Gastroesophageal sphincter (tissue), 4 donors: Measurements from ENCODE around the gene CHMP1B. TPM values are rescaled to one million over a fixed set of nuclear protein-coding genes. Genes with fewer than 3 reads are reported as not detected.

Experiments used
- ATAC-seq: fragments of 150-250 bp; one replicate; pipeline ENCODE4 v1.9.1; 2016; ENCODE audit warnings: mild to moderate bottlenecking, moderate library complexity
- H3K27ac ChIP-seq, 4 donors: fragments of 200-600 bp; sonication (generic) in 3 of 4; 1 replicate in 3 of 4; 2 replicates in 1 of 4; pipeline ENCODE4 v1.5.1; 2016 to 2019
- H3K27me3 ChIP-seq: fragments of 200-600 bp; sonication (generic); one replicate; pipeline ENCODE4 v1.5.1; 2019
- H3K36me3 ChIP-seq, 2 donors: fragments of 200-600 bp; sonication (generic); one replicate each; pipeline ENCODE4 v1.5.1; 2019; ENCODE audit warnings: control low read depth in 1 of 2
- H3K4me1 ChIP-seq, 3 donors: fragments of 200-600 bp; sonication (generic); 1 replicate in 2 of 3; 2 replicates in 1 of 3; pipeline ENCODE4 v1.5.1; 2016 to 2019; ENCODE audit warnings: control low read depth in 2 of 3
- H3K4me3 ChIP-seq, 2 donors: fragments of 200-600 bp; sonication (generic); one replicate each; pipeline ENCODE4 v1.5.1; 2019; ENCODE audit warnings: mild to moderate bottlenecking in 1 of 2, moderate library complexity in 1 of 2
- H3K9me3 ChIP-seq, 3 donors: fragments of 200-600 bp; sonication (generic); one replicate each; pipeline ENCODE4 v1.5.1; 2017 to 2019; ENCODE audit warnings: control low read depth in 2 of 3
- EP300 ChIP-seq: sonication (generic); formaldehyde crosslinking; IDR thresholded peaks from one replicate; pipeline ENCODE4 v1.6.1; 2017; ENCODE audit warnings: antibody characterized with exemption, mild to moderate bottlenecking
- POLR2A ChIP-seq, 2 donors: fragments of 450-650 bp; IDR thresholded peaks; one replicate each; pipeline ENCODE4 v1.6.1; 2017; ENCODE audit warnings: antibody characterized with exemption in 2 of 2, mild to moderate bottlenecking in 2 of 2, moderate library complexity in 1 of 2
- POLR2AphosphoS5 ChIP-seq: sonication (generic); formaldehyde crosslinking; IDR thresholded peaks from one replicate; pipeline ENCODE4 v1.6.1; 2017; ENCODE audit warnings: antibody characterized with exemption
- WGBS, 2 donors: methylation state at CpG; one replicate each; pipeline ENCODE4 v1.1.5; 2018; ENCODE audit warnings: low coverage in 1 of 2; 5-methylcytosine and 5-hydroxymethylcytosine counted together
- total RNA-seq, 4 donors: library from RNA; depleted of rRNA; stranded (reverse); fragments of >200 nt; gene quantifications; one replicate each; pipeline ENCODE4 v1.1.0, GENCODE V29; 2016
- TF ChIP-seq, protein P1 (sequence below), 4 experiments: fragments of 200-600 bp in 2 of 4; fragments of 450-650 bp in 2 of 4; sonication (generic) in 1 of 4; IDR thresholded peaks; one replicate each; pipeline ENCODE4 v1.5.1; 2017 to 2019; ENCODE audit warnings: antibody characterized with exemption in 4 of 4, mild to moderate bottlenecking in 2 of 4, moderate library complexity in 2 of 4

CHMP1B gene
- total RNA-seq, 4 donors from 2014 or later: 46.0 to 71.6 (median 52.8) TPM

DNA sequence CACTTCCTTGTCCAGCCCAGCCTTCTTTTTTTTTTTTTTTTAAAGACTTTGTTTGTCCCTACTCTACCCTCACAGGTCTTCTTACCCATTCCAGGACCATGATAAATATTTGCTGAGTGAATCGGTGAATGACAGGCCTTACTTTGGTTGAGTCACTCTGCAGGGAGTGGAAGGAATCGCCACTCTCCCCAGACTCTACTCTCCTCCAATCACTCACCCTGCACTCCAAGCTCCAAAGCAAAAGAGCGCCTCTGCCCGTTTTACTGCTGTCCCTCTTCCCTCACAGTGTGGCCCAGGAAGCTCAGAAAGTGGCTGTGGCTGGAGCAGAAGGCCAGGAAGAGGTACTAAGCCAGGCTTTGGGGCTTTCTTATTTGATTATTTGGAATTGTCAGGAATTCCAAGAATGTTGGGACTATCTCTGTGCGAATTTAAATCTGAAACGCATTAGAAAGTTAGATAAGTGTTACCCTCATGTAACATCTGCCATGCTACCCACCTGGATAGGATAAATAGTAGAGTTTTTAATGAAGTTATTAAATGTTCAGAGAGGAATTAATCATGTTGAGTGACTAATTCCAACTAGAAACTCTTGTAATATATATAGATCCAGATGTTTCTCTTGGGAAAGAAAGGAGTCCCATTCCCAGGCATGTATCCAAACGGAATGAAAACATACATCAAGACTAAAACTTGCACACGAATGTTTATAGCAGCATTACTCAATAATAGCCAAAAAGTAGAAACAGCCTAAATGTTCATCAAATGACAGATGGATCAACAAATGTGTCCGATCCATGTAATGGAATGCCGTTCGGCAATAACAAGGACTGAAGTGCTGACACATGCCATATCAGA lies 43.0 kb upstream of the CHMP1B start:
- no peaks in the 10 kb centered on the region for H3K27me3 ChIP-seq
- no peak for ATAC-seq
- no peaks in the 10 kb centered on the region for H3K9me3 ChIP-seq
- H3K36me3 ChIP-seq: no peaks in the 10 kb centered on the region
- no peaks in the 10 kb centered on the region for H3K4me1 ChIP-seq
- 39 to 43% methylated on average over 7 to 10 of the region's 11 CpGs for WGBS, 2 donors
- no peak overlapping the region for H3K4me3 ChIP-seq
- TF ChIP-seq EP300 (no peak), POLR2AphosphoS5 (no peak), POLR2A (IDR thresholded peaks at IDR 0.05) (no peak)
- TF ChIP-seq, protein P1, sequence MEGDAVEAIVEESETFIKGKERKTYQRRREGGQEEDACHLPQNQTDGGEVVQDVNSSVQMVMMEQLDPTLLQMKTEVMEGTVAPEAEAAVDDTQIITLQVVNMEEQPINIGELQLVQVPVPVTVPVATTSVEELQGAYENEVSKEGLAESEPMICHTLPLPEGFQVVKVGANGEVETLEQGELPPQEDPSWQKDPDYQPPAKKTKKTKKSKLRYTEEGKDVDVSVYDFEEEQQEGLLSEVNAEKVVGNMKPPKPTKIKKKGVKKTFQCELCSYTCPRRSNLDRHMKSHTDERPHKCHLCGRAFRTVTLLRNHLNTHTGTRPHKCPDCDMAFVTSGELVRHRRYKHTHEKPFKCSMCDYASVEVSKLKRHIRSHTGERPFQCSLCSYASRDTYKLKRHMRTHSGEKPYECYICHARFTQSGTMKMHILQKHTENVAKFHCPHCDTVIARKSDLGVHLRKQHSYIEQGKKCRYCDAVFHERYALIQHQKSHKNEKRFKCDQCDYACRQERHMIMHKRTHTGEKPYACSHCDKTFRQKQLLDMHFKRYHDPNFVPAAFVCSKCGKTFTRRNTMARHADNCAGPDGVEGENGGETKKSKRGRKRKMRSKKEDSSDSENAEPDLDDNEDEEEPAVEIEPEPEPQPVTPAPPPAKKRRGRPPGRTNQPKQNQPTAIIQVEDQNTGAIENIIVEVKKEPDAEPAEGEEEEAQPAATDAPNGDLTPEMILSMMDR (IDR thresholded peaks at IDR 0.05): no peak
- no peak overlapping the region for H3K27ac ChIP-seq

DNA sequence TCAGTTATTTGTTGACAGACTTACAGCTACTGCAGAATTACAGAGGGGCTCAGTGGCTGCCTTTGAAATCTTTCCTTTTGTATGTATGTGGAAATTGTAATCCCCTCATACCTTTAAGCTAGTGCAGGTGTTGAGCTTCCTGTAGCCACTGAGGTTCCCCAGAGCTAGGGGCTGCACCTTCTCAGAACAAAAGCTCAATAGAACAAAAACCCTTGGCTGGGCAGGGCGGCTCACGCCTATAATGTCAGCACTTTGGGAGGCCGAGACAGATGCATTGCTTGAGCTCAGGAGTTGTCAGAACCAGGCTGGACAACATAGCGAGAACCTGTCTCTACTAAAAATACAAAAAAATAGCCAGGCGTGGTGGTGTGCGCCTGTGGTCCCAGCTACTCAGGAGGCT lies 41.3 kb upstream of the CHMP1B start:
- TF ChIP-seq EP300 (no peak), POLR2A (IDR thresholded peaks at IDR 0.05) (no peak), POLR2AphosphoS5 (no peak)
- TF ChIP-seq, protein P1 (IDR thresholded peaks at IDR 0.05): no peak
- 86% methylated on average over 3 of the region's 6 CpGs; no CpG with 5 or more reads in 1 of the 2 donors for WGBS, 2 donors

DNA sequence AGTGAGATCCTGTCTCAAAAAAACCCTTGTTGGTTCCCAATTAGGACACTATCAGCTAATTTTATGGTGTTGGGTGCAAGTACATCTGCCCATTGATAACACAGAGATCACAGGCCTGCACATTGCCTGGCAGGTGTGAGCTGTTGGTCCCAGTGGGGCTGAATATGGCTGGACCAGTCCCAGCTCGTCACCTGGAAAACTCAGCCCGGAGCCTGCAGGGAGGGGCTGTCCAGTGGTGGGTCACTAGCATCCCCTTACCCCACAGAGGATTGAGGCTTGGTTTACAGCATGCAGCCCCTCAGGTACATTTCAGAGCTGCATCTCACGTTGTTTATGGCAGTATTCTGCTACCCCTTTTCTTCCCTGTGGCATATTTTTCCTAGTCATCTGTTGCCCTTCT lies 40.8 kb upstream of the CHMP1B start:
- Histone ChIP-seq H3K9me3 (no peaks in the 10 kb centered on the region), H3K4me3 (no peak overlapping the region), H3K36me3 (no peaks in the 10 kb centered on the region), H3K4me1 (no peaks in the 10 kb centered on the region), H3K27ac (no peak overlapping the region), H3K27me3 (no peaks in the 10 kb centered on the region)
- TF ChIP-seq POLR2A (IDR thresholded peaks at IDR 0.05): no peak
- no peak for ATAC-seq
- WGBS, 2 donors: no CpG with 5 or more reads among the region's 3 CpGs

More for the DNA sequence above, 41.3 kb upstream of the CHMP1B start:
- Histone ChIP-seq H3K36me3 (no peaks in the 10 kb centered on the region), H3K4me1 (no peaks in the 10 kb centered on the region), H3K27me3 (no peaks in the 10 kb centered on the region), H3K9me3 (no peaks in the 10 kb centered on the region), H3K4me3 (no peak overlapping the region), H3K27ac (no peak overlapping the region)
- ATAC-seq: no peak

DNA sequence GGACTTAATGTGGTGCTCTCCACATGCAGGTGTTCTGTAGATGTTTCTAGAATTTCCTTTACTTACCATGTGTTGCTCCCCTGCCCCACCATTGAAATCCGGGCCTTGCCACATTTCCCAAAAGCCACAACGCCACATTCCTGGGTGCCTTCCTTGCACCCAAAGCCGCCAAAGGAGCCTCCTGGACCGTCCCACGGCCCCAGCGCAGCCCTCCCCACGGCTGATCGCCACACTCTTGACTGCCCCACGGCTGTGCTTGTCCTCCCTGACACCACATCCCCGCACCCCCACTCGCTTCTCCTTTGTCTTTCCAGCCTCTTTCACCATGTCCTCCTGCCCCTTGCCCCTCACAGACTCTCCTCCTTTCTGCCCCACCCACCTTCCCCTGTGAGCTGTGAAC lies 40.2 kb upstream of the CHMP1B start:
- Histone ChIP-seq H3K4me3 (no peak overlapping the region), H3K36me3 (no peaks in the 10 kb centered on the region), H3K4me1 (no peaks in the 10 kb centered on the region), H3K9me3 (no peaks in the 10 kb centered on the region), H3K27me3 (no peaks in the 10 kb centered on the region), H3K27ac (no peak overlapping the region)
- 84 to 89% methylated on average over 8 to 11 of the region's 11 CpGs for WGBS, 2 donors
- ATAC-seq: no peak
- TF ChIP-seq POLR2AphosphoS5 (no peak), POLR2A (IDR thresholded peaks at IDR 0.05) (no peak), EP300 (no peak)
- TF ChIP-seq, protein P1 (IDR thresholded peaks at IDR 0.05): no peak

DNA sequence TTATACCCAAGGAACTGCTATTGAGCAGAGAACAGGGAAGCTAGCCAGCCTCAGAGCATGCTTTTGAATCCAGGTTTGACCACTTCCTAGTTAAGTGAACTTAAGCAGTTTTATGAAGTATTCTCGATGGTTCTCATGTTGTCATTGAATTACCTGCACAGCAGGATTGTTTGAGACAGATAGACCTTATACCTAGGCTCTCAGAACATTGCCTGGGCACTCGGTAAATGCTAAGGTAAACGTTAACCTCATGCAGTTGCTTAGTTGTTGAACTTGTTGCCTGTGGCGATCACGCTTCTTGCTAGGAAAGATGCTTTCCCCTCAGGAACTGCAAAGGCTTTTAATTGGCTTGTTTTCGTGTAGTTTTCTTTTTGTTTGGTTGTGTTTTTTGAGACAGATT lies 34.0 kb upstream of the CHMP1B start:
- TF ChIP-seq EP300 (no peak), POLR2A (IDR thresholded peaks at IDR 0.05) (no peak), POLR2AphosphoS5 (no peak)
- TF ChIP-seq, protein P1 (IDR thresholded peaks at IDR 0.05): no peak
- H3K27me3 ChIP-seq: no peaks in the 10 kb centered on the region
- H3K9me3 ChIP-seq: no peaks in the 10 kb centered on the region
- no peaks in the 10 kb centered on the region for H3K36me3 ChIP-seq
- no peaks in the 10 kb centered on the region for H3K4me1 ChIP-seq
- H3K4me3 ChIP-seq: no peak overlapping the region
- 77 to 82% methylated on average over 6 of the region's 6 CpGs for WGBS, 2 donors
- ATAC-seq: no peak
- no peak overlapping the region for H3K27ac ChIP-seq
